HFFc6 (cell line): ENCODE results near the gene NUDT3. TPM values are rescaled to one million over a fixed set of nuclear protein-coding genes. Genes with fewer than 3 reads are reported as not detected.

ENCODE experiments used
- DNase-seq: peaks from one replicate; pipeline ENCODE4 v3.0.0-alpha.2; 2018
- H3K27ac Mint-ChIP-seq: 2 replicates; pipeline ENCODE4 v1.8.0; 2020; ENCODE audit warnings: mild to moderate bottlenecking, mixed read lengths
- H3K27me3 Mint-ChIP-seq: 2 replicates; pipeline ENCODE4 v1.8.0; 2021; ENCODE audit warnings: mild to moderate bottlenecking, moderate library complexity, mixed read lengths; ENCODE audit not compliant: insufficient read depth
- H3K36me3 Mint-ChIP-seq: 2 replicates; pipeline ENCODE4 v1.8.0; 2021; ENCODE audit warnings: low read depth, mixed read lengths
- H3K4me1 Mint-ChIP-seq: 2 replicates; pipeline ENCODE4 v1.8.0; 2020; ENCODE audit warnings: low read depth, mixed read lengths
- H3K4me3 Mint-ChIP-seq: 2 replicates; pipeline ENCODE4 v1.8.0; 2020; ENCODE audit warnings: mild to moderate bottlenecking, moderate library complexity, mixed read lengths
- H3K9me3 Mint-ChIP-seq: 2 replicates; pipeline ENCODE4 v1.8.0; 2020; ENCODE audit warnings: mild to moderate bottlenecking, mixed read lengths
- total RNA-seq, 6 experiments: library from RNA; stranded (reverse); fragmentation: NEBNext Ultra II Directional; extraction: Animal tissue kit (Norgen Biotek cat#: 25700); gene quantifications; 2 replicates in 1 of 6; 3 replicates in 5 of 6; pipeline ENCODE4 v1.2.3, GENCODE V29; 2021
- TF ChIP-seq, protein P1 (sequence below): fragments of 200-600 bp; sonication (generic); IDR thresholded peaks from 2 replicates; pipeline ENCODE4 v1.5.0; 2021; ENCODE audit warnings: antibody characterized with exemption, mild to moderate bottlenecking

NUDT3 gene
- total RNA-seq, 6 experiments from 2014 or later: 11.3 to 18.9 (median 16.6) TPM

DNA sequence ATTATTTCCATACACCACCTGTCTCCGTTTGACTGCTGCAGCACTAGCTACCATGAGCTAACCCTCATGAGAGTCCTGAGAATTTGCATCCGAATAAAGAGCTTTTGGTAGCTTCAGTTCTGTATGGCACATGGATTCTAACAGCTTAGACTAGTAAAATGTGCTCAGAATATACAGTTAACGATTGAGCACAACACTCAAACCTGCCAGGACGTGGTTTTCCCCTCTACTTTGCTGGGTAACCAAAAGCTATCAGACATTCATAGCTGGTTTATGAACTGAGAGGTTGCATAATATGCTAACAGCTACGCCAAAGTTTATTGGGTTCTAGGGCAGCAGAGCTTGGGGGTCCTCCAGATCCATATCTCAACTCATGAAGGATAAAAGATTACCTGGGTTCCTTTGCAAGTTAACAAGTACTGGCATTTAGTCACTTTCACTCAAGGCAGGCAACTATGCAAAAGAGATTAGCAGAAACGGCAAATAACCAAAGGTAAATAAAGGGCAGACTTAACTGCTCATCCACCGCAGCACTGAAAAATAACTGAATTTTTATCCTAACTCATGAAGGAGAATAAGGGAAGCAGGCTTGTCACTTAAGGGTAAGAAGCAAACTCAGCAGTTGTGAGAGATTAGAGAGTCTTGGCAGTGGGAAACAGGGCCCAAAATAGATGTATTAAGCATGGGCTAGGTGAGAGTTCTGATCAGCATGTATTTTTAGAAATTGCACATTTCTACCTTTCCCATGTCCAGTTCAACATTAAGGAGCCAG is 29.4 kb downstream of the NUDT3 start:
- TF ChIP-seq, protein P1, sequence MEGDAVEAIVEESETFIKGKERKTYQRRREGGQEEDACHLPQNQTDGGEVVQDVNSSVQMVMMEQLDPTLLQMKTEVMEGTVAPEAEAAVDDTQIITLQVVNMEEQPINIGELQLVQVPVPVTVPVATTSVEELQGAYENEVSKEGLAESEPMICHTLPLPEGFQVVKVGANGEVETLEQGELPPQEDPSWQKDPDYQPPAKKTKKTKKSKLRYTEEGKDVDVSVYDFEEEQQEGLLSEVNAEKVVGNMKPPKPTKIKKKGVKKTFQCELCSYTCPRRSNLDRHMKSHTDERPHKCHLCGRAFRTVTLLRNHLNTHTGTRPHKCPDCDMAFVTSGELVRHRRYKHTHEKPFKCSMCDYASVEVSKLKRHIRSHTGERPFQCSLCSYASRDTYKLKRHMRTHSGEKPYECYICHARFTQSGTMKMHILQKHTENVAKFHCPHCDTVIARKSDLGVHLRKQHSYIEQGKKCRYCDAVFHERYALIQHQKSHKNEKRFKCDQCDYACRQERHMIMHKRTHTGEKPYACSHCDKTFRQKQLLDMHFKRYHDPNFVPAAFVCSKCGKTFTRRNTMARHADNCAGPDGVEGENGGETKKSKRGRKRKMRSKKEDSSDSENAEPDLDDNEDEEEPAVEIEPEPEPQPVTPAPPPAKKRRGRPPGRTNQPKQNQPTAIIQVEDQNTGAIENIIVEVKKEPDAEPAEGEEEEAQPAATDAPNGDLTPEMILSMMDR: no peak
- no peak overlapping the region for H3K27ac Mint-ChIP-seq
- no peak overlapping the region for H3K4me3 Mint-ChIP-seq
- no peak for DNase-seq
- H3K4me1 Mint-ChIP-seq: peaks cover 60% of the 10 kb centered on the region
- H3K27me3 Mint-ChIP-seq: no peaks in the 10 kb centered on the region
- no peaks in the 10 kb centered on the region for H3K9me3 Mint-ChIP-seq
- H3K36me3 Mint-ChIP-seq: peaks cover 3% of the 10 kb centered on the region; the same call in 1 of the 2 replicates

GRCh38 chr6:34362176-34362575 is 30.3 kb downstream of the NUDT3 start:
- peaks cover 3% of the 10 kb centered on the region; the same call in 1 of the 2 replicates for H3K36me3 Mint-ChIP-seq

DNA sequence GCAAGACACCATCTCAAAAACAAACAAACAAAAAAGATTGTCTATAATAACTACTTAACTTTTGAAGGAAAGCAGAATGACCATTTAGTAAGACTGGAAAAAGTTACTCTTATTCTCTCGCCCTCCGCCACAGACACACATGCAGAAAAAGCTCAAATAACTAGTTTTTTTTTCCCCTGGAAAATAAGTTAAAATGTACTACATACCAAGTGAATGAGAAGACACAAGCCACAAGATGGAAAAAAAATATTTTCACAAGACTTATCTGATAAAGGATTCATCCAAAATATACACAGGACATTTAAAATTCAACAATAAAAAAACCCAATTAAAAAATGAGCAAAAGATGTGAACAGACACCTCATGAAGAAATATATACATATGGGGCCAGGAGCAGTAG is 31.9 kb downstream of the NUDT3 start:
- peaks cover 53% of the 10 kb centered on the region for H3K4me1 Mint-ChIP-seq
- peaks cover 3% of the 10 kb centered on the region; the same call in 1 of the 2 replicates for H3K36me3 Mint-ChIP-seq
- H3K9me3 Mint-ChIP-seq: no peaks in the 10 kb centered on the region
- DNase-seq: peak; percentile 68
- H3K4me3 Mint-ChIP-seq: peak overlapping the region; percentile 66
- H3K27ac Mint-ChIP-seq: peak overlapping the region; percentile 50
- H3K27me3 Mint-ChIP-seq: no peaks in the 10 kb centered on the region
- TF ChIP-seq, protein P1: no peak

More at GRCh38 chr6:34362176-34362575, 30.3 kb downstream of the NUDT3 start:
- Mint-ChIP-seq H3K27ac (no peak overlapping the region), H3K9me3 (no peaks in the 10 kb centered on the region), H3K4me3 (no peak overlapping the region), H3K4me1 (peaks cover 63% of the 10 kb centered on the region), H3K27me3 (no peaks in the 10 kb centered on the region)
- TF ChIP-seq, protein P1: no peak
- DNase-seq: no peak

DNA sequence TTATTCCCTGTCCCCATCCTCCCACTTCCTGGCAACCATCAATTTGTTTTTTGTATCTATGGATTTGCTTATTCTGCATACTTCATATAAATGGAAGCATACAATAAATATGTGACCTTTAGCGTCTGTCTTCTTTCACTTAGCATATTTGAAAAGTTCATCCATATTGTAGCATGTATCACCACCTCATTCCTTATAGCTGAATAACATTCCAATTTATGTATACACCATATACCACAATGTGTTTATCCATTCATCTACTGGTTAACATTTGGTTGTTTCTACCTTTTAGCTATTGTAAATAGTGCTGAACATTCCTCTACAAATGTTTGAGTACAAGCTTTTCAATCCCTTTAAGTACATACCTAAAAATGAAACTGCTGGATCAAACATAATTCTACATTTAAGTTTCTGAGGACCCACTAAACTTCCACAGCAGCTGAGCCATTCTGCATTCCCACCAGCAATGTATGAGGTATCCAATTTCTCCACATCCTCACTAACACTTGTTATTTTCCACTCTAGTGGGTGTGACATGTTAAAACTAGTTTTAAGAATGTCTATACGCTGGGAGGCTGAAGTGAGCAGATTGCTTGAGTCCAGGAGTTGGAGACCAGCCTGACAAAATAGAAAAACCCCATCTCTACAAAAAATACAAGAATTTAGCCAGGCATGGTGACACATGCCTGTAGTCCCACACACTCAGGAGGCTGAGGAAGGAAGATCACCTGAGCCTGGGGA is 32.9 kb downstream of the NUDT3 start:
- H3K4me3 Mint-ChIP-seq: peak overlapping the region; percentile 72
- no peaks in the 10 kb centered on the region for H3K9me3 Mint-ChIP-seq
- H3K4me1 Mint-ChIP-seq: peaks cover 50% of the 10 kb centered on the region
- H3K27me3 Mint-ChIP-seq: no peaks in the 10 kb centered on the region
- peak overlapping the region; percentile 50 for H3K27ac Mint-ChIP-seq
- peak; percentile 3 for DNase-seq
- H3K36me3 Mint-ChIP-seq: peaks cover 3% of the 10 kb centered on the region; the same call in 1 of the 2 replicates
- TF ChIP-seq, protein P1: no peak

DNA sequence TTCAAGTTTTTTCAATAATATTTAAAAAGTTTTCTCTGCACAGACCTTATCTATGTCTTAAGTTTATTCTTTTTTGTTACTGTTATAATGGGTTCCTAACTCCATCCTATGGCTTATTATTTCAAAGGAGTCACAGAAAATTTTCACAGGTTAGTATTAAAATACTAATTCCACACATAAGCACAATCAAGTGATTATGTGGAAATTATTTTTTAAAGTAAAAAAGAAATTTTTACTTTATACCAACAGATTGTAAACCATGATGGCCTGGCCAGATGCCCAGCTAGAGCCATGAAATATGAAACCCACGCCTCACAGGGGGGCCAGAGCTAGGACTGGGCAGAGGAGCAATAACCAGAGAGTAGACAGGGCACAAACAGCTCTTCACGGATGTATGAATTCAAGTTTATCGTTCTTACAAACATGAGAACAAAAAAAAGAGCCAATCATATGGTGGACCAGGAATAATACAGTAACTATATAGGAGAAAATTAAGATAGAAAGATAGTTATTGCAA is 34.0 kb downstream of the NUDT3 start:
- H3K36me3 Mint-ChIP-seq: peaks cover 3% of the 10 kb centered on the region; the same call in 1 of the 2 replicates
- H3K9me3 Mint-ChIP-seq: no peaks in the 10 kb centered on the region
- peak overlapping the region; percentile 9; the same call in 1 of the 2 replicates for H3K4me3 Mint-ChIP-seq
- H3K27me3 Mint-ChIP-seq: no peaks in the 10 kb centered on the region
- DNase-seq: peak; percentile 23
- H3K4me1 Mint-ChIP-seq: peaks cover 48% of the 10 kb centered on the region
- TF ChIP-seq, protein P1: no peak
- H3K27ac Mint-ChIP-seq: peak overlapping the region; percentile 58; the same call in 1 of the 2 replicates
